GM12878 (cell line): Measurements from ENCODE around the gene MARS2. TPM values are rescaled to one million over a fixed set of nuclear protein-coding genes. Genes with fewer than 3 reads are reported as not detected.

Source experiments
- ASH2L ChIP-seq: fragments of 300-600, 200-600 bp; sonication (generic); IDR thresholded peaks from 2 replicates; pipeline ENCODE4 v1.6.1; 2017; ENCODE audit warnings: low read depth, mild to moderate bottlenecking, borderline replicate concordance
- BHLHE40 ChIP-seq, 2 experiments: fragments of 450-650 bp in 1 of 2; IDR thresholded peaks; 2 replicates each; pipeline ENCODE4 v1.6.1; 2011 to 2017; ENCODE audit warnings: low read depth in 2 of 2, borderline replicate concordance in 1 of 2, improper control_type of control experiment in 1 of 2, low read length in 1 of 2, mild to moderate bottlenecking in 1 of 2
- EP300 ChIP-seq, 2 experiments: fragments of 150-350 bp in 1 of 2; IDR thresholded peaks; 2 replicates each; pipeline ENCODE4 v1.6.1; 2011 to 2012; ENCODE audit warnings: low read depth in 2 of 2, low read length in 2 of 2, borderline replicate concordance in 1 of 2, improper control_type of control experiment in 1 of 2, inconsistent platforms in 1 of 2; ENCODE audit not compliant: control insufficient read depth in 1 of 2
- IRF4 ChIP-seq: IDR thresholded peaks from 2 replicates; pipeline ENCODE4 v1.6.1; 2011; ENCODE audit warnings: low read depth, low read length
- JUNB ChIP-seq: IDR thresholded peaks from 2 replicates; pipeline ENCODE4 v1.6.1; 2016; ENCODE audit warnings: antibody characterized with exemption, mild to moderate bottlenecking
- MEF2B ChIP-seq: fragments of 450-650 bp; IDR thresholded peaks from 2 replicates; pipeline ENCODE4 v1.6.1; 2018; ENCODE audit warnings: mild to moderate bottlenecking, moderate library complexity; ENCODE audit not compliant: partially characterized antibody, poor library complexity, severe bottlenecking
- NFXL1 ChIP-seq: fragments of 450-650 bp; IDR thresholded peaks from 2 replicates; pipeline ENCODE4 v1.6.1; 2017; ENCODE audit warnings: antibody characterized with exemption, mild to moderate bottlenecking, borderline replicate concordance
- NFYA ChIP-seq: IDR thresholded peaks from 2 replicates; pipeline ENCODE4 v1.6.1; 2011; ENCODE audit warnings: low read depth, mild to moderate bottlenecking, low read length, improper control_type of control experiment, borderline replicate concordance
- NRF1 ChIP-seq: conservative IDR thresholded peaks from 2 replicates; pipeline ENCODE4 v1.6.1; 2011; ENCODE audit warnings: mild to moderate bottlenecking, low read depth, low read length, improper control_type of control experiment
- PML ChIP-seq: IDR thresholded peaks from 2 replicates; pipeline ENCODE4 v1.6.1; 2012; ENCODE audit warnings: low read length, inconsistent platforms
- RBBP5 ChIP-seq: fragments of 200-600 bp; sonication (generic); conservative IDR thresholded peaks from 2 replicates; pipeline ENCODE4 v1.6.1; 2016
- SIX5 ChIP-seq: IDR thresholded peaks from 2 replicates; pipeline ENCODE4 v1.6.1; 2011; ENCODE audit warnings: mild to moderate bottlenecking, low read depth, low read length, moderate library complexity; ENCODE audit not compliant: severe bottlenecking
- SREBF1 ChIP-seq: IDR thresholded peaks from 2 replicates; pipeline ENCODE4 v1.6.1; 2012; ENCODE audit warnings: mild to moderate bottlenecking, low read length
- STAT1 ChIP-seq: fragments of 450-650 bp; conservative IDR thresholded peaks from 2 replicates; pipeline ENCODE4 v1.6.1; 2014; ENCODE audit warnings: antibody characterized with exemption, mild to moderate bottlenecking
- SUZ12 ChIP-seq: fragments of 200-600 bp; sonication (generic); IDR thresholded peaks from one replicate; pipeline ENCODE4 v1.6.1; 2018; ENCODE audit warnings: antibody characterized with exemption, mild to moderate bottlenecking; ENCODE audit not compliant: unreplicated experiment
- TCF3 ChIP-seq: IDR thresholded peaks from 2 replicates; pipeline ENCODE4 v1.6.1; 2012; ENCODE audit warnings: low read depth, mild to moderate bottlenecking, low read length, borderline replicate concordance; ENCODE audit not compliant: insufficient read depth
- ZSCAN29 ChIP-seq: fragments of 450-650 bp; IDR thresholded peaks from 2 replicates; pipeline ENCODE4 v1.6.1; 2017; ENCODE audit warnings: mild to moderate bottlenecking, moderate library complexity
- polyA plus RNA-seq, 11 experiments: library from polyadenylated mRNA; depleted of rRNA in 4 of 11; unstranded in 6 of 11; stranded (reverse) in 5 of 11; fragments of >200 nt; fragmentation: Nextera tagmentation in 4 of 11; fragmentation: Illumina TruSeq in 1 of 11; extraction: Ambion mirVana in 4 of 11; extraction: Trizol in 1 of 11; gene quantifications; 1 replicate in 1 of 11; 2 replicates in 10 of 11; pipeline versions ENCODE4 v1.2.1 to v1.2.3, GENCODE V29; 2011 to 2016; ENCODE audit warnings: inconsistent platforms in 2 of 11, missing spikeins in 2 of 11, low read depth in 1 of 11
- total RNA-seq, 4 experiments: library from RNA; depleted of rRNA in 3 of 4; stranded (reverse); fragments of >200 nt in 3 of 4; fragmentation: Illumina TruSeq in 1 of 4; extraction: Trizol in 1 of 4; gene quantifications; 2 replicates each; pipeline versions ENCODE4 v1.2.1 to v1.2.3, GENCODE V29; 2013 to 2021
- TF ChIP-seq, protein P1 (sequence below): IDR thresholded peaks from 2 replicates; pipeline ENCODE4 v1.6.1; 2012; ENCODE audit warnings: low read depth, low read length, improper control_type of control experiment
- TF ChIP-seq, protein P2 (sequence below): IDR thresholded peaks from 2 replicates; pipeline ENCODE4 v1.6.1; 2012; ENCODE audit warnings: low read depth, low read length, improper control_type of control experiment
- TF ChIP-seq, protein P3 (sequence below): fragments of 450-650 bp; formaldehyde crosslinking; IDR thresholded peaks from 2 replicates; pipeline ENCODE4 v1.4.0; 2020; ENCODE audit warnings: mild to moderate bottlenecking, moderate library complexity
- TF ChIP-seq, protein P4 (sequence below): fragments of 450-650 bp; IDR thresholded peaks from 2 replicates; pipeline ENCODE4 v1.6.1; 2018; ENCODE audit warnings: mild to moderate bottlenecking, low read depth, moderate library complexity; ENCODE audit not compliant: partially characterized antibody

MARS2 gene
- total and polyA plus RNA-seq, 10 of the 15 experiments (the other 5 are each of a cell fraction or from before 2014, with no cell fraction given) = 4.0 to 22.7 (median 18.5) TPM

DNA sequence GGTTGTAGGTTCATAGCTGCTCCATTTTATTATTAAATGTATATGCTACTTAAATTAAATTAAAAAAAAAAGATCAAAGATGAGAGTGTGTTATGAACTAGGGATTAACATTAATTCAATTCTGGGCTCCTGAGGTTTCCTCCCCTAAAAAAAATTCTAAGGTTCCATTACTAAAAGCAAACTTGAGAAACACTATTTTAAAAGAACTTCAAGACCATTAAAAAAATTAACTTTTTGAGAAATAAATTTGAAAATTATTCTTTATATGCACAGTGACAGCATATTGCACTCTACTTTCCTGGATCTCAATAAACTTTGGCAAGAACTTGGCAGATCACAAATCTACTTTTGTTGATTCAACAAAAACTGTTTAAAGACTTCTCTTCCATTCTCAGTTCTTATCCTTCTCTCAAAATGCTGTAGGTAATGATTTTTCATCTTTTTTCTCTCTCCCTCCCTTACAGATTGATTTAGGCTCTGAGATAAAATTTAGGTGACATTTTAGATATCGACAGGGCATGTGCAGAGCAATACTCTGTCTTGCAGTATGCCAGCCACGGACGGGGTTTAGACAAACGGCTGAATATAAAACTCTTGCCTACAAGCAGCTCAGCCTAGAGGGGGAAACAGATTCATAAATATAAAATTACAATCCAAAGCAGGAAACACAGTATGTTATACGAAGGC, 592 bp upstream of the MARS2 start (continued):
- TF ChIP-seq TCF3 (no peak), NFYA (no peak), NRF1 (no peak), JUNB (no peak), SIX5 (no peak), SUZ12 (no peak), BHLHE40 (IDR thresholded peaks at IDR 0.05; ENCODE audit: borderline replicate concordance in 1 of 2, low read depth in 2 of 2, low read length in 1 of 2) (0 out of 4 replicates have a peak, but pooled peaks of 1 of the 2 experiments have one; percentile 11), NFXL1 (no peak), SREBF1 (no peak), IRF4 (no peak), ASH2L (0 out of 2 replicates have a peak, but pooled peaks have one; percentile 38), RBBP5 (no peak), ZSCAN29 (no peak), PML (no peak; the same call in 1 of the 2 replicates), EP300 (IDR thresholded peaks at IDR 0.05; ENCODE audit: borderline replicate concordance in 1 of 2, control insufficient read depth in 1 of 2, low read depth in 2 of 2, low read length in 2 of 2) (no peak), MEF2B (peak; percentile 9), STAT1 (no peak)
- TF ChIP-seq, protein P1, sequence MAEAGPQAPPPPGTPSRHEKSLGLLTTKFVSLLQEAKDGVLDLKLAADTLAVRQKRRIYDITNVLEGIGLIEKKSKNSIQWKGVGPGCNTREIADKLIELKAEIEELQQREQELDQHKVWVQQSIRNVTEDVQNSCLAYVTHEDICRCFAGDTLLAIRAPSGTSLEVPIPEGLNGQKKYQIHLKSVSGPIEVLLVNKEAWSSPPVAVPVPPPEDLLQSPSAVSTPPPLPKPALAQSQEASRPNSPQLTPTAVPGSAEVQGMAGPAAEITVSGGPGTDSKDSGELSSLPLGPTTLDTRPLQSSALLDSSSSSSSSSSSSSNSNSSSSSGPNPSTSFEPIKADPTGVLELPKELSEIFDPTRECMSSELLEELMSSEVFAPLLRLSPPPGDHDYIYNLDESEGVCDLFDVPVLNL = no peak
- TF ChIP-seq, protein P2, sequence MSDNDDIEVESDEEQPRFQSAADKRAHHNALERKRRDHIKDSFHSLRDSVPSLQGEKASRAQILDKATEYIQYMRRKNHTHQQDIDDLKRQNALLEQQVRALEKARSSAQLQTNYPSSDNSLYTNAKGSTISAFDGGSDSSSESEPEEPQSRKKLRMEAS = no peak
- TF ChIP-seq, protein P3, sequence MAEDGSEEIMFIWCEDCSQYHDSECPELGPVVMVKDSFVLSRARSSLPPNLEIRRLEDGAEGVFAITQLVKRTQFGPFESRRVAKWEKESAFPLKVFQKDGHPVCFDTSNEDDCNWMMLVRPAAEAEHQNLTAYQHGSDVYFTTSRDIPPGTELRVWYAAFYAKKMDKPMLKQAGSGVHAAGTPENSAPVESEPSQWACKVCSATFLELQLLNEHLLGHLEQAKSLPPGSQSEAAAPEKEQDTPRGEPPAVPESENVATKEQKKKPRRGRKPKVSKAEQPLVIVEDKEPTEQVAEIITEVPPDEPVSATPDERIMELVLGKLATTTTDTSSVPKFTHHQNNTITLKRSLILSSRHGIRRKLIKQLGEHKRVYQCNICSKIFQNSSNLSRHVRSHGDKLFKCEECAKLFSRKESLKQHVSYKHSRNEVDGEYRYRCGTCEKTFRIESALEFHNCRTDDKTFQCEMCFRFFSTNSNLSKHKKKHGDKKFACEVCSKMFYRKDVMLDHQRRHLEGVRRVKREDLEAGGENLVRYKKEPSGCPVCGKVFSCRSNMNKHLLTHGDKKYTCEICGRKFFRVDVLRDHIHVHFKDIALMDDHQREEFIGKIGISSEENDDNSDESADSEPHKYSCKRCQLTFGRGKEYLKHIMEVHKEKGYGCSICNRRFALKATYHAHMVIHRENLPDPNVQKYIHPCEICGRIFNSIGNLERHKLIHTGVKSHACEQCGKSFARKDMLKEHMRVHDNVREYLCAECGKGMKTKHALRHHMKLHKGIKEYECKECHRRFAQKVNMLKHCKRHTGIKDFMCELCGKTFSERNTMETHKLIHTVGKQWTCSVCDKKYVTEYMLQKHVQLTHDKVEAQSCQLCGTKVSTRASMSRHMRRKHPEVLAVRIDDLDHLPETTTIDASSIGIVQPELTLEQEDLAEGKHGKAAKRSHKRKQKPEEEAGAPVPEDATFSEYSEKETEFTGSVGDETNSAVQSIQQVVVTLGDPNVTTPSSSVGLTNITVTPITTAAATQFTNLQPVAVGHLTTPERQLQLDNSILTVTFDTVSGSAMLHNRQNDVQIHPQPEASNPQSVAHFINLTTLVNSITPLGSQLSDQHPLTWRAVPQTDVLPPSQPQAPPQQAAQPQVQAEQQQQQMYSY (CRISPR knock-in tag) = no peak
- TF ChIP-seq, protein P4, sequence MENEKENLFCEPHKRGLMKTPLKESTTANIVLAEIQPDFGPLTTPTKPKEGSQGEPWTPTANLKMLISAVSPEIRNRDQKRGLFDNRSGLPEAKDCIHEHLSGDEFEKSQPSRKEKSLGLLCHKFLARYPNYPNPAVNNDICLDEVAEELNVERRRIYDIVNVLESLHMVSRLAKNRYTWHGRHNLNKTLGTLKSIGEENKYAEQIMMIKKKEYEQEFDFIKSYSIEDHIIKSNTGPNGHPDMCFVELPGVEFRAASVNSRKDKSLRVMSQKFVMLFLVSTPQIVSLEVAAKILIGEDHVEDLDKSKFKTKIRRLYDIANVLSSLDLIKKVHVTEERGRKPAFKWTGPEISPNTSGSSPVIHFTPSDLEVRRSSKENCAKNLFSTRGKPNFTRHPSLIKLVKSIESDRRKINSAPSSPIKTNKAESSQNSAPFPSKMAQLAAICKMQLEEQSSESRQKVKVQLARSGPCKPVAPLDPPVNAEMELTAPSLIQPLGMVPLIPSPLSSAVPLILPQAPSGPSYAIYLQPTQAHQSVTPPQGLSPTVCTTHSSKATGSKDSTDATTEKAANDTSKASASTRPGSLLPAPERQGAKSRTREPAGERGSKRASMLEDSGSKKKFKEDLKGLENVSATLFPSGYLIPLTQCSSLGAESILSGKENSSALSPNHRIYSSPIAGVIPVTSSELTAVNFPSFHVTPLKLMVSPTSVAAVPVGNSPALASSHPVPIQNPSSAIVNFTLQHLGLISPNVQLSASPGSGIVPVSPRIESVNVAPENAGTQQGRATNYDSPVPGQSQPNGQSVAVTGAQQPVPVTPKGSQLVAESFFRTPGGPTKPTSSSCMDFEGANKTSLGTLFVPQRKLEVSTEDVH = no peak
